ENCODE data around the gene RELN.

The RELN gene

GRCh38 chr7:103541026-103541425 lies 448.4 kb downstream of the RELN start (continued):
- TF ChIP-seq PATZ1 (tag by site-specific recombination; IDR thresholded peaks at IDR 0.05) (no peak), ZNF473 (tag by site-specific recombination; IDR thresholded peaks at IDR 0.05) (no peak), ZNF76 (tag by site-specific recombination; IDR thresholded peaks at IDR 0.05; ENCODE audit: borderline replicate concordance, low read depth) (no peak)

GRCh38 chr7:103540338-103540737 lies 449.1 kb downstream of the RELN start:
- Histone ChIP-seq H3K27ac (ENCODE audit: extremely low read depth, low read depth, low read length) (no peak overlapping the region), H3K4me3 (ENCODE audit: low read depth, low read length) (no peak overlapping the region), H3K4me1 (ENCODE audit: control insufficient read depth, insufficient read depth, low read length) (no peaks in the 10 kb centered on the region), H3K36me3 (ENCODE audit: control insufficient read depth in 2 of 2, insufficient read depth in 1 of 2, low read length in 2 of 2) (no peaks in the 10 kb centered on the region), H3K9me3 (ENCODE audit: control insufficient read depth, insufficient read depth, low read depth, low read length) (no peaks in the 10 kb centered on the region)
- no peak for TF ChIP-seq ZNF350 (tag by site-specific recombination; IDR thresholded peaks at IDR 0.05)
- no peak for TF ChIP-seq MEIS1 (CRISPR knock-in tag; IDR thresholded peaks at IDR 0.05; ENCODE audit: borderline replicate concordance)
- TF ChIP-seq ZNF24 (tag by site-specific recombination; IDR thresholded peaks at IDR 0.05) = no peak
- no peak for TF ChIP-seq ZNF560 (tag by site-specific recombination; IDR thresholded peaks at IDR 0.05; ENCODE audit: borderline replicate concordance)
- CTCF ChIA-PET = no interaction called here
- POLR2A ChIA-PET = no interaction called here

GRCh38 chr7:103539875-103540274 lies 449.6 kb downstream of the RELN start:
- Histone ChIP-seq H3K9me3 (ENCODE audit: control insufficient read depth, insufficient read depth, low read depth, low read length) (no peaks in the 10 kb centered on the region), H3K27ac (ENCODE audit: extremely low read depth, low read depth, low read length) (no peak overlapping the region), H3K36me3 (ENCODE audit: control insufficient read depth in 2 of 2, insufficient read depth in 1 of 2, low read length in 2 of 2) (no peaks in the 10 kb centered on the region), H3K4me1 (ENCODE audit: control insufficient read depth, insufficient read depth, low read length) (no peaks in the 10 kb centered on the region), H3K4me3 (ENCODE audit: low read depth, low read length) (no peak overlapping the region)
- POLR2A ChIA-PET = no interaction called here
- CTCF ChIA-PET = no interaction called here
- TF ChIP-seq ZNF146 (tag by site-specific recombination; IDR thresholded peaks at IDR 0.05) (no peak), ATF2 (tag by site-specific recombination; IDR thresholded peaks at IDR 0.05; ENCODE audit: low read depth) (no peak), ZNF514 (tag by site-specific recombination; IDR thresholded peaks at IDR 0.05) (no peak), ZNF830 (tag by site-specific recombination; IDR thresholded peaks at IDR 0.05; ENCODE audit: low read depth) (no peak), TSHZ1 (tag by site-specific recombination; IDR thresholded peaks at IDR 0.05; ENCODE audit: borderline replicate concordance) (no peak), HIC1 (tag by site-specific recombination; IDR thresholded peaks at IDR 0.05) (no peak), ZNF677 (tag by site-specific recombination; IDR thresholded peaks at IDR 0.05) (no peak), GLI2 (tag by site-specific recombination; IDR thresholded peaks at IDR 0.05; ENCODE audit: borderline replicate concordance, low read depth) (no peak), ZNF544 (tag by site-specific recombination; IDR thresholded peaks at IDR 0.05) (no peak), ZNF433 (tag by site-specific recombination; IDR thresholded peaks at IDR 0.05; ENCODE audit: low read depth) (no peak), PRDM4 (tag by site-specific recombination; IDR thresholded peaks at IDR 0.05) (no peak), ZNF645 (tag by site-specific recombination; IDR thresholded peaks at IDR 0.05) (no peak), ZNF621 (tag by site-specific recombination; IDR thresholded peaks at IDR 0.05) (no peak), FEZF1 (tag by site-specific recombination; IDR thresholded peaks at IDR 0.05) (no peak)

All from HEK293 (cell line).